ENCODE measurements around the gene FBP2.
"Not testable (repeated sequence)": the region's sequence is repeated elsewhere in the genome, so short reads cannot be mapped to it uniquely, and the experiment has no call there.

DNA sequence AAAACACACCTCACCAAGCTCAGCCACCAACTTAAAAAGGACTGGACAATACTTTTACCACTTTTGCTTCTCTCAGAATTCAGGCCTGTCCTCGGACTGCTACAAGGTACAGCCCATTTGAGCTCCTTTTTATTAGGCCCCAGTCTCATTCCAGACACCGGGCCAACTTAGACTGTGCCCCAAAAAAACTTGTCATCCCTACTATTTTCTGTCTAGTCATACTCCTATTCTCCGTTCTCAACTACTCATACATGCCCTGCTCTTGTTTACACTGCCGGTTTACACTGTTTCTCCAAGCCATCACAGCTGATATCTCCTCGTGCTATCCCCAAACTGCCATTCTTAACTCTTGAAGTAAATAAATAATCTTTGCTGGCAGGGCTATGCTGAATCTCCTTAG is 49.3 kb downstream of the FBP2 start:
- TF ChIP-seq, protein P1, sequence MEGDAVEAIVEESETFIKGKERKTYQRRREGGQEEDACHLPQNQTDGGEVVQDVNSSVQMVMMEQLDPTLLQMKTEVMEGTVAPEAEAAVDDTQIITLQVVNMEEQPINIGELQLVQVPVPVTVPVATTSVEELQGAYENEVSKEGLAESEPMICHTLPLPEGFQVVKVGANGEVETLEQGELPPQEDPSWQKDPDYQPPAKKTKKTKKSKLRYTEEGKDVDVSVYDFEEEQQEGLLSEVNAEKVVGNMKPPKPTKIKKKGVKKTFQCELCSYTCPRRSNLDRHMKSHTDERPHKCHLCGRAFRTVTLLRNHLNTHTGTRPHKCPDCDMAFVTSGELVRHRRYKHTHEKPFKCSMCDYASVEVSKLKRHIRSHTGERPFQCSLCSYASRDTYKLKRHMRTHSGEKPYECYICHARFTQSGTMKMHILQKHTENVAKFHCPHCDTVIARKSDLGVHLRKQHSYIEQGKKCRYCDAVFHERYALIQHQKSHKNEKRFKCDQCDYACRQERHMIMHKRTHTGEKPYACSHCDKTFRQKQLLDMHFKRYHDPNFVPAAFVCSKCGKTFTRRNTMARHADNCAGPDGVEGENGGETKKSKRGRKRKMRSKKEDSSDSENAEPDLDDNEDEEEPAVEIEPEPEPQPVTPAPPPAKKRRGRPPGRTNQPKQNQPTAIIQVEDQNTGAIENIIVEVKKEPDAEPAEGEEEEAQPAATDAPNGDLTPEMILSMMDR (IDR thresholded peaks at IDR 0.05), result not testable (repeated sequence)
- not testable (repeated sequence) for TF ChIP-seq POLR2A (IDR thresholded peaks at IDR 0.05)

Data from esophagus squamous epithelium (tissue), 4 donors.